Esophagus squamous epithelium (tissue), 4 donors: ENCODE data around the gene MRPL2.

Source experiments
- POLR2A ChIP-seq, 4 donors: fragments of 450-650 bp; IDR thresholded peaks; one replicate each; pipeline ENCODE4 v1.6.1; 2017; ENCODE audit warnings: antibody characterized with exemption in 4 of 4, mild to moderate bottlenecking in 4 of 4, moderate library complexity in 3 of 4
- TF ChIP-seq, protein P1 (sequence below), 6 experiments: fragments of 450-650 bp in 4 of 6; fragments of 200-600 bp in 2 of 6; sonication (generic) in 2 of 6; IDR thresholded peaks; one replicate each; pipeline ENCODE4 v1.5.1; 2016 to 2019; ENCODE audit warnings: antibody characterized with exemption in 6 of 6, mild to moderate bottlenecking in 4 of 6, moderate library complexity in 4 of 6

DNA sequence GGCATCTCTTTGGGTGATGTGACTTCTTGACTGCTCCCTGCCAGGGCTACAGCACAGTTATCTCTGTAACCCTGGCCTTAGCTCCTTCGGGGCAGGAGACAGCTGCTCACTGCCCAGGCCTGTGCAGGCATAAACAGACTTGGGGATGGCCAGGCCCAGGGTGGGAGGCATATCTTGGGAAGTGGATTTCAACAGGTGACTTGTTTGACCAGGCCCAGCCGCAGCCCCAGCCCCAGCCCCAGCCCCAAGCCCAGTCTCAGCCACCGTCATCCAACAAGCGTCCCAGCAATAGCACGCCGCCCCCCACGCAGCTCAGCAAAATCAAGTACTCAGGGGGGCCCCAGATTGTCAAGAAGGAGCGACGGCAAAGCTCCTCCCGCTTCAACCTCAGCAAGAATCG, 53.0 kb downstream of the MRPL2 start:
- TF ChIP-seq, protein P1, sequence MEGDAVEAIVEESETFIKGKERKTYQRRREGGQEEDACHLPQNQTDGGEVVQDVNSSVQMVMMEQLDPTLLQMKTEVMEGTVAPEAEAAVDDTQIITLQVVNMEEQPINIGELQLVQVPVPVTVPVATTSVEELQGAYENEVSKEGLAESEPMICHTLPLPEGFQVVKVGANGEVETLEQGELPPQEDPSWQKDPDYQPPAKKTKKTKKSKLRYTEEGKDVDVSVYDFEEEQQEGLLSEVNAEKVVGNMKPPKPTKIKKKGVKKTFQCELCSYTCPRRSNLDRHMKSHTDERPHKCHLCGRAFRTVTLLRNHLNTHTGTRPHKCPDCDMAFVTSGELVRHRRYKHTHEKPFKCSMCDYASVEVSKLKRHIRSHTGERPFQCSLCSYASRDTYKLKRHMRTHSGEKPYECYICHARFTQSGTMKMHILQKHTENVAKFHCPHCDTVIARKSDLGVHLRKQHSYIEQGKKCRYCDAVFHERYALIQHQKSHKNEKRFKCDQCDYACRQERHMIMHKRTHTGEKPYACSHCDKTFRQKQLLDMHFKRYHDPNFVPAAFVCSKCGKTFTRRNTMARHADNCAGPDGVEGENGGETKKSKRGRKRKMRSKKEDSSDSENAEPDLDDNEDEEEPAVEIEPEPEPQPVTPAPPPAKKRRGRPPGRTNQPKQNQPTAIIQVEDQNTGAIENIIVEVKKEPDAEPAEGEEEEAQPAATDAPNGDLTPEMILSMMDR (IDR thresholded peaks at IDR 0.05): no peak
- TF ChIP-seq POLR2A (IDR thresholded peaks at IDR 0.05): no peak
